ENCODE data around the gene NSUN6.

The NSUN6 gene

GRCh38 chr10:18557960-18558359 lies 93.4 kb downstream of the NSUN6 start:
- DNase-seq, result no peak

GRCh38 chr10:18556522-18557147 lies 94.8 kb downstream of the NSUN6 start:
- no peak for DNase-seq

- DNase-seq, result no peak
Observed at GRCh38 chr10:18554479-18554878, 96.9 kb downstream of the NSUN6 start.

GRCh38 chr10:18551473-18551872 lies 99.9 kb downstream of the NSUN6 start:
- no peak for DNase-seq

GRCh38 chr10:18549105-18549504 lies 102.3 kb downstream of the NSUN6 start:
- no peak for DNase-seq

GRCh38 chr10:18545621-18546305 lies 105.6 kb downstream of the NSUN6 start:
- peak; percentile 54 for DNase-seq

GRCh38 chr10:18542832-18543231 lies 108.6 kb downstream of the NSUN6 start:
- no peak for DNase-seq

- DNase-seq, result no peak
Observed at GRCh38 chr10:18540195-18540594, 111.2 kb downstream of the NSUN6 start.

GRCh38 chr10:18539335-18539734 lies 112.1 kb downstream of the NSUN6 start:
- no peak for DNase-seq

- DNase-seq, result no peak
Observed at GRCh38 chr10:18533896-18534295, 117.5 kb downstream of the NSUN6 start.

- no peak for DNase-seq
Observed at GRCh38 chr10:18532881-18533535, 118.4 kb downstream of the NSUN6 start.

- DNase-seq, result no peak
Observed at GRCh38 chr10:18528292-18528691, 123.1 kb downstream of the NSUN6 start.

GRCh38 chr10:18527687-18528086 lies 123.7 kb downstream of the NSUN6 start:
- DNase-seq, result no peak

GRCh38 chr10:18523858-18524257 lies 127.5 kb downstream of the NSUN6 start:
- DNase-seq, result no peak

GRCh38 chr10:18523025-18523424 lies 128.4 kb downstream of the NSUN6 start:
- no peak for DNase-seq

GRCh38 chr10:18516851-18517250 lies 134.5 kb downstream of the NSUN6 start:
- no peak for DNase-seq

- DNase-seq, result no peak
Observed at GRCh38 chr10:18514537-18514936, 136.8 kb downstream of the NSUN6 start.

GRCh38 chr10:18508587-18508986 lies 142.8 kb downstream of the NSUN6 start:
- DNase-seq, result no peak

GRCh38 chr10:18505456-18506118 lies 145.8 kb downstream of the NSUN6 start:
- DNase-seq, result peak; percentile 25

GRCh38 chr10:18504161-18504560 lies 147.2 kb downstream of the NSUN6 start:
- no peak for DNase-seq

GRCh38 chr10:18501629-18502028 lies 149.8 kb downstream of the NSUN6 start:
- DNase-seq, result peak; percentile 39

- DNase-seq, result peak; percentile 16
Observed at GRCh38 chr10:18501198-18501597, 150.2 kb downstream of the NSUN6 start.

GRCh38 chr10:18500576-18500975 lies 150.8 kb downstream of the NSUN6 start:
- no peak for DNase-seq

GRCh38 chr10:18498998-18499397 lies 152.4 kb downstream of the NSUN6 start:
- no peak for DNase-seq

Data from eye (tissue), 1 donor.